CD4-positive, CD25-positive, alpha-beta regulatory T cell (primary cell): ENCODE measurements around the gene GTF2H4. TPM values are rescaled to one million over a fixed set of nuclear protein-coding genes. Genes with fewer than 3 reads are reported as not detected.
A peak's percentile ranks its signal among the peaks of the same experiment; 100 is the strongest.
"Not testable (repeated sequence)": the region's sequence is repeated elsewhere in the genome, so short reads cannot be mapped to it uniquely, and the experiment has no call there.

Source experiments
- ATAC-seq, 2 donors: fragments of 150-1000 bp; cut with Tn5 transposase; one replicate each; pipeline ENCODE4 v1.10.0; 2021; ENCODE audit warnings: low read depth in 2 of 2, moderate number of reproducible peaks in 2 of 2, moderate library complexity in 1 of 2
- DNase-seq, 3 donors: peaks; one replicate each; pipeline versions ENCODE4 v3.0.0 to v3.0.0-alpha.2; 2012 to 2022; ENCODE audit warnings: mixed read lengths in 1 of 3
- H3K27ac ChIP-seq: one replicate; pipeline ENCODE4 v1.7.0; 2013; ENCODE audit warnings: mild to moderate bottlenecking, low read length; ENCODE audit not compliant: insufficient read depth, poor library complexity, severe bottlenecking
- H3K27me3 ChIP-seq: one replicate; pipeline ENCODE4 v1.7.0; 2013; ENCODE audit warnings: low read length; ENCODE audit not compliant: control insufficient read depth, insufficient read depth
- H3K36me3 ChIP-seq: one replicate; pipeline ENCODE4 v1.7.0; 2013; ENCODE audit warnings: mild to moderate bottlenecking, low read length, moderate library complexity; ENCODE audit not compliant: control insufficient read depth, insufficient read depth
- H3K4me1 ChIP-seq: 2 replicates; pipeline ENCODE4 v1.7.0; 2013; ENCODE audit warnings: mild to moderate bottlenecking, low read length; ENCODE audit not compliant: insufficient read depth, control insufficient read depth, poor library complexity, severe bottlenecking
- H3K4me3 ChIP-seq: one replicate; pipeline ENCODE4 v1.7.0; 2013; ENCODE audit warnings: low read depth, mild to moderate bottlenecking, low read length, moderate library complexity
- H3K9me3 ChIP-seq, 2 experiments: 1 replicate in 1 of 2; 2 replicates in 1 of 2; pipeline ENCODE4 v1.7.0; 2013; ENCODE audit warnings: low read length in 2 of 2, mild to moderate bottlenecking in 1 of 2, moderate library complexity in 1 of 2; ENCODE audit not compliant: control insufficient read depth in 2 of 2
- H3K27ac Mint-ChIP-seq, 3 donors: one replicate each; pipeline ENCODE4 v1.8.0; 2020 to 2022; ENCODE audit warnings: mild to moderate bottlenecking in 3 of 3, mixed read lengths in 3 of 3, moderate library complexity in 2 of 3
- H3K27me3 Mint-ChIP-seq: one replicate; pipeline ENCODE4 v1.8.0; 2022; ENCODE audit warnings: mild to moderate bottlenecking, mixed read lengths
- H3K36me3 Mint-ChIP-seq: one replicate; pipeline ENCODE4 v1.8.0; 2020; ENCODE audit warnings: mixed read lengths
- H3K4me1 Mint-ChIP-seq, 4 donors: one replicate each; pipeline ENCODE4 v1.8.0; 2020 to 2022; ENCODE audit warnings: mixed read lengths in 4 of 4, mild to moderate bottlenecking in 1 of 4
- H3K4me3 Mint-ChIP-seq, 4 donors: one replicate each; pipeline ENCODE4 v1.8.0; 2020 to 2022; ENCODE audit warnings: mild to moderate bottlenecking in 4 of 4, mixed read lengths in 4 of 4, moderate library complexity in 3 of 4
- H3K9me3 Mint-ChIP-seq, 7 donors: one replicate each; pipeline ENCODE4 v1.8.0; 2020 to 2022; ENCODE audit warnings: mixed read lengths in 7 of 7, mild to moderate bottlenecking in 3 of 7, moderate library complexity in 2 of 7
- polyA plus RNA-seq, 4 donors: library from polyadenylated mRNA; unstranded; fragments of 300-500 nt; fragmentation: Illumina TruSeq; gene quantifications; one replicate each; pipeline ENCODE4 v1.2.3, GENCODE V29; 2021
- total RNA-seq: library from RNA; stranded (reverse); gene quantifications from one replicate; pipeline ENCODE4 v1.2.3, GENCODE V29; 2022

Gene GTF2H4
- total and polyA plus RNA-seq, 5 donors from 2014 or later, result 6.8 to 15.5 (median 7.2) TPM

- Histone ChIP-seq H3K9me3 (no peaks in the 10 kb centered on the region), H3K36me3 (peaks cover 67% of the 10 kb centered on the region), H3K27me3 (no peaks in the 10 kb centered on the region), H3K27ac (no peak overlapping the region), H3K4me1 (no peaks in the 10 kb centered on the region), H3K4me3 (no peak overlapping the region)
- no peak for DNase-seq
- H3K4me3 Mint-ChIP-seq, result no peak overlapping the region
- H3K27ac Mint-ChIP-seq, result no peak overlapping the region
- H3K36me3 Mint-ChIP-seq, result peaks cover 35% of the 10 kb centered on the region
- no peak for ATAC-seq
- H3K9me3 Mint-ChIP-seq, result no peaks in the 10 kb centered on the region
- no peaks in the 10 kb centered on the region for H3K27me3 Mint-ChIP-seq
- peaks cover 0 to 3% (median 1%) of the 10 kb centered on the region in 4 donors for H3K4me1 Mint-ChIP-seq
These were observed 14.4 kb downstream of the GTF2H4 start for GRCh38 chr6:30922447-30922852.

GRCh38 chr6:30924040-30924627 lies 16.1 kb downstream of the GTF2H4 start:
- H3K36me3 ChIP-seq, result peaks cover 58% of the 10 kb centered on the region

GRCh38 chr6:30926644-30927043 lies 18.6 kb downstream of the GTF2H4 start:
- Histone ChIP-seq H3K27ac (no peak overlapping the region), H3K36me3 (peaks cover 36% of the 10 kb centered on the region), H3K4me3 (no peak overlapping the region), H3K4me1 (no peaks in the 10 kb centered on the region), H3K27me3 (no peaks in the 10 kb centered on the region), H3K9me3 (no peaks in the 10 kb centered on the region)
- H3K4me1 Mint-ChIP-seq, result no peaks in the 10 kb centered on the region
- no peak overlapping the region for H3K4me3 Mint-ChIP-seq
- H3K9me3 Mint-ChIP-seq, result peaks cover 0 to 9% (median 0%) of the 10 kb centered on the region in 7 donors
- H3K27ac Mint-ChIP-seq, result peak overlapping the region in 1 of 3 donors; percentile 60
- DNase-seq (no peak), ATAC-seq (no peak)
- no peaks in the 10 kb centered on the region for H3K27me3 Mint-ChIP-seq
- H3K36me3 Mint-ChIP-seq, result peaks cover 28% of the 10 kb centered on the region

More at GRCh38 chr6:30924040-30924627, 16.1 kb downstream of the GTF2H4 start:
- not testable (repeated sequence) for DNase-seq, H3K27ac ChIP-seq, H3K4me3 ChIP-seq, H3K4me3 Mint-ChIP-seq, H3K4me1 ChIP-seq, H3K9me3 ChIP-seq, H3K4me1 Mint-ChIP-seq, H3K9me3 Mint-ChIP-seq, H3K27me3 ChIP-seq, ATAC-seq, H3K27me3 Mint-ChIP-seq
- Mint-ChIP-seq H3K27ac (peak overlapping the region in 1 of 3 donors; percentile 14), H3K36me3 (peaks cover 39% of the 10 kb centered on the region)

GRCh38 chr6:30927080-30927479 lies 19.1 kb downstream of the GTF2H4 start:
- not testable (repeated sequence) for H3K4me1 ChIP-seq, H3K4me3 ChIP-seq, H3K9me3 ChIP-seq, H3K4me3 Mint-ChIP-seq, H3K9me3 Mint-ChIP-seq, H3K4me1 Mint-ChIP-seq, H3K27ac ChIP-seq, H3K27me3 Mint-ChIP-seq, H3K27ac Mint-ChIP-seq, ATAC-seq, DNase-seq, H3K27me3 ChIP-seq
- peaks cover 28% of the 10 kb centered on the region for H3K36me3 Mint-ChIP-seq
- peaks cover 36% of the 10 kb centered on the region for H3K36me3 ChIP-seq

- Histone ChIP-seq H3K27ac (no peak overlapping the region), H3K27me3 (no peaks in the 10 kb centered on the region), H3K4me3 (no peak overlapping the region), H3K9me3 (no peaks in the 10 kb centered on the region), H3K4me1 (no peaks in the 10 kb centered on the region), H3K36me3 (peaks cover 24% of the 10 kb centered on the region)
- no peak for DNase-seq
- Mint-ChIP-seq H3K36me3 (peaks cover 21% of the 10 kb centered on the region), H3K4me1 (no peaks in the 10 kb centered on the region), H3K9me3 (peaks cover 0 to 9% (median 0%) of the 10 kb centered on the region in 7 donors), H3K4me3 (no peak overlapping the region), H3K27me3 (peaks cover 5% of the 10 kb centered on the region), H3K27ac (no peak overlapping the region)
- ATAC-seq, result no peak
These were observed 20.7 kb downstream of the GTF2H4 start for GRCh38 chr6:30928677-30929076.

GRCh38 chr6:30930506-30930905 lies 22.5 kb downstream of the GTF2H4 start:
- no peaks in the 10 kb centered on the region for H3K27me3 ChIP-seq
- no peak for ATAC-seq
- peaks cover 0 to 9% (median 0%) of the 10 kb centered on the region in 7 donors for H3K9me3 Mint-ChIP-seq
- no peak overlapping the region for H3K4me3 ChIP-seq
- H3K36me3 ChIP-seq, result peaks cover 14% of the 10 kb centered on the region
- H3K4me1 Mint-ChIP-seq, result peaks cover 0 to 2% (median 0%) of the 10 kb centered on the region in 4 donors
- DNase-seq, result no peak
- H3K4me3 Mint-ChIP-seq, result no peak overlapping the region
- no peaks in the 10 kb centered on the region for H3K9me3 ChIP-seq
- no peaks in the 10 kb centered on the region for H3K4me1 ChIP-seq
- no peak overlapping the region for H3K27ac ChIP-seq
- peak overlapping the region in 1 of 3 donors; percentile 7 for H3K27ac Mint-ChIP-seq
- H3K27me3 Mint-ChIP-seq, result peaks cover 8% of the 10 kb centered on the region
- peaks cover 21% of the 10 kb centered on the region for H3K36me3 Mint-ChIP-seq

GRCh38 chr6:30931272-30931671 lies 23.3 kb downstream of the GTF2H4 start:
- H3K9me3 Mint-ChIP-seq, result peaks cover 0 to 9% (median 0%) of the 10 kb centered on the region in 7 donors
- Histone ChIP-seq H3K27me3 (no peaks in the 10 kb centered on the region), H3K4me3 (no peak overlapping the region), H3K4me1 (no peaks in the 10 kb centered on the region), H3K27ac (no peak overlapping the region), H3K36me3 (peaks cover 6% of the 10 kb centered on the region), H3K9me3 (no peaks in the 10 kb centered on the region)
- ATAC-seq, result no peak
- DNase-seq, result no peak
- peaks cover 9% of the 10 kb centered on the region for H3K27me3 Mint-ChIP-seq
- H3K4me3 Mint-ChIP-seq, result no peak overlapping the region
- H3K36me3 Mint-ChIP-seq, result peaks cover 20% of the 10 kb centered on the region
- H3K4me1 Mint-ChIP-seq, result peaks cover 0 to 2% (median 0%) of the 10 kb centered on the region in 4 donors
- peak overlapping the region in 1 of 3 donors; percentile 7 for H3K27ac Mint-ChIP-seq
